Germinal center (tissue), 1 donor: ENCODE data around the gene HSD17B4.
"Not testable (repeated sequence)": the region's sequence is repeated elsewhere in the genome, so short reads cannot be mapped to it uniquely, and the experiment has no call there.

ENCODE experiments used
- DNase-seq: peaks from one replicate; pipeline ENCODE4 v3.0.0; 2012; ENCODE audit warnings: mixed read lengths, low spot score

Gene HSD17B4

DNA sequence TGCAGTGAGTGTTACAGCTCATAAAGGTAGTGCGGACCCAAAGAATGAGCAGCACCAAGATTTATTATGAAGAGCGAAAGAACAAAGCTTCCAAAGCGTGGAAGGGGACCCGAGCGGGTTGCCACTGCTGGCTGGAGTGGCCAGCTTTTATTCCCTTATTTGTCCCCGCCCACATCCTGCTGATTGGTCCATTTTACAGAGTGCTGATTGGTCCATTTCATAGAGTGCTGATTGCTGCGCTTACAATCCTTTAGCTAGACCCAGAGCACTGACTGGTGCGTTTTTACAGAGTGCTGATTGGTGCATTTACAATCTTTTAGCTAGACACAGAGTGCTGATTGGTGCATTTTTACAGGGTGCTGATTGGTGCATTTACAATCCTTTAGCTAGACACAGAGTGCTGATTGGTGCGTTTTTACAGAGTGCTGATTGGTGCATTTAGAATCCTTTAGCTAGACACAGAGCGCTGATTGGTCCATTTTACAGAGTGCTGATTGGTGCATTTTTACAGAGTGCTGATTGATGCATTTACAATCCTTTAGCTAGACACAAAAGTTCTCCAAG, 19.5 kb upstream of the HSD17B4 start:
- DNase-seq = not testable (repeated sequence)

- DNase-seq = peak; percentile 56
Observed at GRCh38 chr5:119435436-119436132, 16.7 kb upstream of the HSD17B4 start.

DNA sequence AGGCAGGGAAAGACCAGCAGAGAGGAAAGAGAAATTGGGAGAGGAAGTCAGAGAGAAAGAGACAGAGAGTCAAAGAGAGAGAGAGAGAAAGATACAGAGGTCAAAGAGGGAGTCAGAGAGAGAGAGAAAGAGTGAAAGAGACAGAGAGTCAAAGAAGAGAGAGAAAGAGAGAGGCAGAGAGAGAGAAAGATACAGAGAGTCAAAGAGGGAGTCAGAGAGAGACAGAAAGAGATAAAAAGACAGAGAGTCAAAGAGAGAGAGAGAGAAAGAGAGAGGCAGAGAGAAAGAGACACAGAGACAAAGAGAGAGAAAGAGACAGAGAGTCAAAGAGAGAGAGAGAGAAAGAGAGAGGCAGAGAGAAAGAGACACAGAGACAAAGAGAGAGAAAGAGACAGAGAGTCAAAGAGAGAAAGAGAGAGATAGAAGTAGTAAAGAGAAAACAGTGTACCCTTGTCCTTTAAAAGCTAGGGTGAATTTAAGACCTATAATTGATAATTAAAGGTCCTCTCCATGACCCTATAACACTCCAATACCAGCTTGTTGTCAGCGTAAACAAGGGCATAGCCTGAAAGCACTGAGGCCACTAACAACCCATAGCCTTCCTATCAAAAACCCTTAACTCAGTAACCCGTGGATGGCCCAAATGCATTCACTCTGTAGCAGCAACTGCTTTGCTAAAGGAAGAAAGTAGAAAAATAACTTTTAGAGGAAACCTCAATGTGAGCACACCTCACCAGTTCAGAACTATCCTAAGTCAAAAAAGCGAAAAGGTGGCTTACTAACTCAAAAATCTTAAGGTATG, 14.3 kb upstream of the HSD17B4 start:
- not testable (repeated sequence) for DNase-seq

GRCh38 chr5:119438587-119438917, 13.7 kb upstream of the HSD17B4 start:
- DNase-seq = not testable (repeated sequence)

DNA sequence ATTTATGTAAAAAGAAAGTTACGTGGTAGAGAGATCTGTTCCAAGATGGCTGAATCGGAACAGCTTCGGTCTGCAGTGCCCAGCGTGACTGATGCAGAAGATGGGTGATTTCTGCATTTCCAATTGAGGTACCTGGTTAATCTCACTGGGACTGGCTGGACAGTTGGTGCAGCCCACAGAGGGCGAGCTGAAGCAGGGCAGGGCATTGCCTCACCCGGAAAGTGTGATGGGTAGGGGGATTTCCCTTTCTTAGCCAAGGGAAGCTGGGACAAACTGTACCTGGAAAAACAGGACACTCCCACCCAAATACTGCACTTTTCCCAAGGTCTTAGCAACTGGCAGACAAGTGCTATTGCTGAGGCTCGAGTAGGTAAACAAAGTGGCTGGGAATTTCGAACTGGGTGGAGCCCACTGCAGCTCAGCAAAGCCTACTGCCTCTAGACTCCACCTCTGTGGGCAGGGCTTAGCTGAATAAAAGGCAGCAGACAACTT, 13.1 kb upstream of the HSD17B4 start:
- DNase-seq = no peak

GRCh38 chr5:119439632-119440031, 12.7 kb upstream of the HSD17B4 start:
- DNase-seq = not testable (repeated sequence)

DNA sequence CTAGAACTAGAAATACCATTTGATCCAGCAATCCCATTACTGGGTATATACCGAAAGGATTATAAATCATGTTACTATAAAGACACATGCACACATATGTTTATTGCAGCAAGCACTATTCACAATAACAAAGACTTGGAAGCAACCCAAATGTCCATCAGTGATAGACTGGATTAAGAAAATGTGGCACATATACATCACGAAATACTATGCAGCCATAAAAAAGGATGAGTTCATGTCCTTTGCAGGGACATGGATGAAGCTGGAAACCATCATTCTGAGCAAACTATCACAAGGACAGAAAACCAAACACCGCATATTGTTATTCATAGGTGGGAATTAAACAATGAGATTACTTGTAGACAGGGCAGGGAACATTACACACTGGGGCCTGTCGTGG, 7.7 kb upstream of the HSD17B4 start:
- not testable (repeated sequence) for DNase-seq

DNA sequence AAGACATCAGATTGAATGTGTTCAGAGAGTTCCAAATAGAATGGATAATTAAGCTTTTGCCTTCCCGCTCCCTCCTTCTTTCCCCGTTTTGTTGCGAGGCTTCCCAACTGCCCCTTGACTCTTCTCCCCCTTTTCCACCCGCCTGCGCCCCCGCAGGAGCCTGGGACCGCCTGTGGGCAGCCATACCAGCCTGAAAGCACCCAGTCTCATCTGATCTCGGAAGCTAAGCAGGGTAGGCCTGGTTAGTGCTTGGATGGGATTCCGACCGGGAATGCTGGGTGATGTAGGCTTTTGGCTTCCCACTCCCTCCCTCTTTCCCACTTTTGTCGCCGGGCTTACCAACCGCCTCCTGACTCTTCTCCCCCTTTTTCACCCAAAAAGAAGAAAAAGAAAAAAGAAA, 6.8 kb upstream of the HSD17B4 start:
- DNase-seq = no peak

GRCh38 chr5:119449882-119450281, 2.4 kb upstream of the HSD17B4 start:
- no peak for DNase-seq

DNA sequence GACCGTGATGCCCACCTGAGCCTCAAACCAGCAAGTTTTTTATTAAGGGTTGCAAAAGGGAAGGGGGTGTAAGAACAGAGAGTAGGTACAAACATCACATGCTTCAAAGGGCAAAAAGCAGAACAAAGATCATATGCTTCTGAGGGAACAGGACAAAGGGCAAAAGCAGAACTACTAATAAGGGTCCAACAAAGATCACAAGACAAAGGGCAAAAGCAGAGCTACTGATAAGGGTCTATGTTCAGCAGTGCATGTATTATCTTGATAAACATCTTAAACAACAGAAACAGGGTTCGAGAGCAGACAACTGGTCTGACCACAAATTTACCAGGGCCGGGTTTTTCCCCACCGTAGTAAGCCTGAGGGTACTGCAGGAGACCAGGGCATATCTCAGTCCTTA, 1.7 kb upstream of the HSD17B4 start:
- not testable (repeated sequence) for DNase-seq

- no peak for DNase-seq
Observed at GRCh38 chr5:119451561-119451960, 736 bp upstream of the HSD17B4 start.

DNA sequence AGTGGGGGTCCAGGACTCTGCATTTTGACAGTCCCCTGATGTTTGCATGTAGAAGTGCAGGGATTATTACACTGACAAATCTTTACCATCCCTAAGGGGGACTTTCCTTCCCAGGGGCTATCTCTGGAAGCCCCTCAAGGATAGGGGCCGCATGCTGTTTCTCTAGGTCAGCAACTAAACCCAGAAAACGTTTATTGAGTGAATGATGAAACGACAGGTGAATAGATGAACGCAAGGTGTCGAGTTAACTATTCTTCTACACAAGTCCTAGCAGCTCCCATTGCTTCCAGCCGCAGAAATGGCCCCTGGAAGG, 281 bp upstream of the HSD17B4 start:
- no peak for DNase-seq

DNA sequence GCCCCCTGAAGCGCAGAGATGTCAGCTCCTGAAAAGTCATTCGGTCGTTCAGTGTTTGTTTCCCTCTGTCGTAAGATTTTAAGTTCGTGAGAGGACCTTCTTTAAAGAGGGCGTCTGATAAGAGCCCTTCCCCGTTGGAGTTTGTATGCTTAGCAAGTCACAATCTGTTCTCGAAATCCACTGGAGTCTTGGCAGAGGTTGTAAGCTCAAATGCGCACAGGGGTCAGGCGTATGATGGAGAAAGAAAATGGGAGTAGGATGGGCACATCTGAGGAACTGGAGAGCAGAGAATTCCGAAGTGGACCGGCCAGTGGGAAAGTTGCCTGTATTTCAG, 710 bp downstream of the HSD17B4 start:
- DNase-seq = no peak

- no peak for DNase-seq
Observed at GRCh38 chr5:119454171-119454570, 1.9 kb downstream of the HSD17B4 start.

- DNase-seq = no peak
Observed at GRCh38 chr5:119458911-119459632, 6.8 kb downstream of the HSD17B4 start.

- no peak for DNase-seq
Observed at GRCh38 chr5:119465640-119466039, 13.3 kb downstream of the HSD17B4 start.

- no peak for DNase-seq
Observed at GRCh38 chr5:119468286-119468685, 16.0 kb downstream of the HSD17B4 start.

GRCh38 chr5:119470105-119470763, 17.9 kb downstream of the HSD17B4 start:
- no peak for DNase-seq

GRCh38 chr5:119470851-119471451, 18.7 kb downstream of the HSD17B4 start:
- no peak for DNase-seq

DNA sequence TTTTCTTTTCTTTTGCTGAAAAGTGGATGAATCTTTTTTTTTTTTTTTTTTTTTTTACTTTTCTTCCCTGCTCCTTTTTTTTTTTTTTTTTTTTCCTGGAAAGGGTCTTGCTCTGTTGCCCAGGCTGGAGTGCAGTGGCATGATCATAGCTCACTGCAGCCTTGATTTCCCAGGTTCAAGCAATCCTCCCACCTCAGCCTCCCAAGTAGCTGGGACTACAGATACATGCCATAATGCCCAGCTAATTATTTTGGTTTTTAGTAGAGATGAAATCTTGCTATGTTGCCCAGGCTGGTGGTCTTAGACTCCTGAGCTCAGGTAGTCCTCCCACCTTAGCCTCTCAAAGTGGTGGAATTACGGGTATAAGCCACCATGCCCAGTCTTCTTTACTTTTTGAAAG, 20.9 kb downstream of the HSD17B4 start:
- DNase-seq = no peak

DNA sequence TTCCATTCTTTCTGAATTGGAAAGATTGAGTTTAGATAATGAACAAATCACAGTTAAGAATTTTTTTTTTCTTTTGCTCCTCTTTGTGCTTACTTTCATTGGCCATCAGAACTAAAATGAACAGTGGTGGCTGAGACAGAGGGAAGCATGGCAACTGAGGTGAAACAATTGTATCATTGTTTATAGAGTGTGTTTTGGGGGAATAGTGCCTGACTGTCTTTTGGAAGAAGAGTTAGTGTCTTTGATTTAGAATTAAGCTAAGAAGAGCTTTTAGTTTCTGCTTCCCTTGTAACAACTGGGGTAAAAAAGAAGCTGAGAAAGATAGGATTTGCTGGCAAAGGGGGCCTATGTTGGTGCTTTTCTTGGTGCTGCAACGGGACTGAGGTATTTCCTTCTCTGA, 24.0 kb downstream of the HSD17B4 start:
- no peak for DNase-seq

DNA sequence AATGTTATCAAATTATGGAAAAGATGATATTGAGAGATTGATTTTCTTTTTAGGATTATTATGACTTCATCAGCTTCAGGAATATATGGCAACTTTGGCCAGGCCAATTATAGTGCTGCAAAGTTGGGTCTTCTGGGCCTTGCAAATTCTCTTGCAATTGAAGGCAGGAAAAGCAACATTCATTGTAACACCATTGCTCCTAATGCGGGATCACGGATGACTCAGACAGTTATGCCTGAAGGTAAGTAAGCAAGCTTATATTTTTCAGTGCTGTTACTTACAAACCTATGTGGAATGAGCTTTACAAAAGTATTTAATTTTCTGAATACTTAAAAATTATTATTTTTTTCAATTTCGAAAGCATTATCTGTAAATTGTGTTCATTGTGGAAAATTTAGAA, 26.5 kb downstream of the HSD17B4 start:
- no peak for DNase-seq
